K562 (cell line): ENCODE results near the gene ACR. TPM values are rescaled to one million over a fixed set of nuclear protein-coding genes. Genes with fewer than 3 reads are reported as not detected.
A peak's percentile ranks its signal among the peaks of the same experiment; 100 is the strongest.
"Not testable (repeated sequence)": the region's sequence is repeated elsewhere in the genome, so short reads cannot be mapped to it uniquely, and the experiment has no call there.

Experiments used
- CTCF ChIP-seq, 3 experiments: IDR thresholded peaks in 2 of 3; conservative IDR thresholded peaks in 1 of 3; 2 replicates each; pipeline ENCODE4 v1.5.1; 2011 to 2012; ENCODE audit warnings: low read length in 3 of 3, mild to moderate bottlenecking in 3 of 3, control low read depth in 2 of 3, improper control_type of control experiment in 1 of 3, inconsistent platforms in 1 of 3, low read depth in 1 of 3, mixed read lengths in 1 of 3, moderate library complexity in 1 of 3; ENCODE audit not compliant: insufficient read depth in 2 of 3
- MGA ChIP-seq: fragments of 450-650 bp; IDR thresholded peaks from 2 replicates; pipeline ENCODE4 v1.6.1; 2016; ENCODE audit warnings: mild to moderate bottlenecking, moderate library complexity
- ZBTB40 ChIP-seq, 2 experiments: fragments of 450-650 bp in 1 of 2; sonication (generic) in 1 of 2; formaldehyde crosslinking in 1 of 2; IDR thresholded peaks; 2 replicates each; pipeline versions ENCODE4 v1.7.1 to v1.9.0; 2016 to 2022; ENCODE audit warnings: inconsistent platforms in 1 of 2, mild to moderate bottlenecking in 1 of 2, missing genetic modification reagents in 1 of 2
- polyA plus RNA-seq, 8 experiments: library from polyadenylated mRNA; depleted of rRNA in 4 of 8; stranded (reverse) in 5 of 8; unstranded in 3 of 8; fragments of >200 nt; fragmentation: Nextera tagmentation in 2 of 8; fragmentation: Illumina TruSeq in 1 of 8; extraction: Ambion mirVana in 2 of 8; extraction: Trizol in 1 of 8; gene quantifications; 2 replicates each; pipeline versions ENCODE4 v1.2.1 to v1.2.3, GENCODE V29; 2011 to 2014; ENCODE audit warnings: inconsistent platforms in 1 of 8, missing spikeins in 1 of 8
- total RNA-seq, 7 experiments: library from RNA; depleted of rRNA in 6 of 7; stranded (reverse); fragments of >200 nt in 6 of 7; fragmentation: Illumina TruSeq in 2 of 7; extraction: Trizol in 2 of 7; gene quantifications; 2 replicates each; pipeline versions ENCODE4 v1.2.1 to v1.2.3, GENCODE V29; 2011 to 2021; ENCODE audit warnings: low replicate concordance in 1 of 7

The ACR gene
- total and polyA plus RNA-seq, 9 of the 15 experiments (the other 6 are each of a cell fraction or from before 2014, with no cell fraction given): not detected

GRCh38 chr22:50756949-50757491 lies 19.0 kb downstream of the ACR start (continued):
- TF ChIP-seq MGA: peak; percentile 47
- peak; percentile 6 to 33 (median 23); a peak in 3 of 6 replicates for TF ChIP-seq CTCF (IDR thresholded peaks at IDR 0.05 in 2 of 3, conservative IDR thresholded peaks at IDR 0.05 in 1 of 3; ENCODE audit: insufficient read depth in 2 of 3, low read depth in 1 of 3, low read length in 3 of 3)
- TF ChIP-seq ZBTB40 (IDR thresholded peaks at IDR 0.05): 0 out of 2 replicates have a peak, but pooled peaks have one; percentile 38
- TF ChIP-seq ZBTB40 (CRISPR knock-in tag; IDR thresholded peaks at IDR 0.05): not testable (repeated sequence)
